Vagina (tissue), 2 donors: ENCODE data around the gene ELMO1. TPM values are rescaled to one million over a fixed set of nuclear protein-coding genes. Genes with fewer than 3 reads are reported as not detected.

Experiments
- DNase-seq, 2 donors: peaks; one replicate each; pipeline ENCODE4 v3.0.0-alpha.2; 2017; ENCODE audit errors: extremely low spot score in 2 of 2
- H3K27ac ChIP-seq: fragments of 200-600 bp; sonication (generic); one replicate; pipeline ENCODE4 v1.5.1; 2019
- H3K27me3 ChIP-seq: fragments of 200-600 bp; sonication (generic); one replicate; pipeline ENCODE4 v1.5.1; 2019
- H3K36me3 ChIP-seq, 2 donors: fragments of 200-600 bp; sonication (generic); one replicate each; pipeline ENCODE4 v1.5.1; 2017 to 2019
- H3K4me1 ChIP-seq: fragments of 200-600 bp; sonication (generic); one replicate; pipeline ENCODE4 v1.5.1; 2019
- H3K4me3 ChIP-seq, 2 donors: fragments of 200-600 bp; sonication (generic); 1 replicate in 1 of 2; 2 replicates in 1 of 2; pipeline ENCODE4 v1.5.1; 2016 to 2019
- H3K9me3 ChIP-seq: fragments of 200-600 bp; sonication (generic); one replicate; pipeline ENCODE4 v1.5.1; 2019
- POLR2A ChIP-seq, 2 donors: fragments of 450-650 bp; IDR thresholded peaks; one replicate each; pipeline ENCODE4 v1.6.1; 2017; ENCODE audit warnings: antibody characterized with exemption in 2 of 2, mild to moderate bottlenecking in 2 of 2, moderate library complexity in 2 of 2
- POLR2AphosphoS5 ChIP-seq, 2 donors: sonication (generic); formaldehyde crosslinking; IDR thresholded peaks; one replicate each; pipeline ENCODE4 v1.9.0; 2017; ENCODE audit warnings: antibody characterized with exemption in 2 of 2, mild to moderate bottlenecking in 2 of 2, low read depth in 1 of 2; ENCODE audit not compliant: insufficient read depth in 1 of 2
- intact Hi-C: fragments of 100-400 bp; cut with DNase I; formaldehyde crosslinking; loops from one replicate; pipeline ENCODE4 v1.15.1; 2023
- total RNA-seq: library from RNA; depleted of rRNA; stranded (reverse); fragments of >200 nt; gene quantifications from one replicate; pipeline ENCODE4 v1.2.3, GENCODE V29; 2016
- TF ChIP-seq, protein P1 (sequence below), 3 experiments: fragments of 450-650 bp in 2 of 3; fragments of 200-600 bp in 1 of 3; sonication (generic) in 1 of 3; IDR thresholded peaks; one replicate each; pipeline ENCODE4 v1.5.1; 2017 to 2019; ENCODE audit warnings: antibody characterized with exemption in 3 of 3, mild to moderate bottlenecking in 2 of 3, moderate library complexity in 2 of 3

ELMO1 gene
- total RNA-seq, 1 donor from 2014 or later, result 74.4 TPM

GRCh38 chr7:37149773-37150124 is 298.9 kb downstream of the ELMO1 start:
- intact Hi-C loops, result no loop called here
- no peak overlapping the region for H3K4me3 ChIP-seq
- H3K9me3 ChIP-seq, result no peaks in the 10 kb centered on the region
- TF ChIP-seq POLR2AphosphoS5 (IDR thresholded peaks at IDR 0.05; ENCODE audit: insufficient read depth in 1 of 2, low read depth in 1 of 2), result no peak
- TF ChIP-seq POLR2A (IDR thresholded peaks at IDR 0.05), result no peak
- TF ChIP-seq, protein P1, sequence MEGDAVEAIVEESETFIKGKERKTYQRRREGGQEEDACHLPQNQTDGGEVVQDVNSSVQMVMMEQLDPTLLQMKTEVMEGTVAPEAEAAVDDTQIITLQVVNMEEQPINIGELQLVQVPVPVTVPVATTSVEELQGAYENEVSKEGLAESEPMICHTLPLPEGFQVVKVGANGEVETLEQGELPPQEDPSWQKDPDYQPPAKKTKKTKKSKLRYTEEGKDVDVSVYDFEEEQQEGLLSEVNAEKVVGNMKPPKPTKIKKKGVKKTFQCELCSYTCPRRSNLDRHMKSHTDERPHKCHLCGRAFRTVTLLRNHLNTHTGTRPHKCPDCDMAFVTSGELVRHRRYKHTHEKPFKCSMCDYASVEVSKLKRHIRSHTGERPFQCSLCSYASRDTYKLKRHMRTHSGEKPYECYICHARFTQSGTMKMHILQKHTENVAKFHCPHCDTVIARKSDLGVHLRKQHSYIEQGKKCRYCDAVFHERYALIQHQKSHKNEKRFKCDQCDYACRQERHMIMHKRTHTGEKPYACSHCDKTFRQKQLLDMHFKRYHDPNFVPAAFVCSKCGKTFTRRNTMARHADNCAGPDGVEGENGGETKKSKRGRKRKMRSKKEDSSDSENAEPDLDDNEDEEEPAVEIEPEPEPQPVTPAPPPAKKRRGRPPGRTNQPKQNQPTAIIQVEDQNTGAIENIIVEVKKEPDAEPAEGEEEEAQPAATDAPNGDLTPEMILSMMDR (IDR thresholded peaks at IDR 0.05), result no peak
- H3K27ac ChIP-seq, result no peak overlapping the region
- peaks cover 9% of the 10 kb centered on the region for H3K4me1 ChIP-seq
- H3K36me3 ChIP-seq, result no peaks in the 10 kb centered on the region
- no peak for DNase-seq
- H3K27me3 ChIP-seq, result no peaks in the 10 kb centered on the region

GRCh38 chr7:37149051-37149772 is 299.5 kb downstream of the ELMO1 start:
- no peaks in the 10 kb centered on the region for H3K9me3 ChIP-seq
- TF ChIP-seq POLR2AphosphoS5 (IDR thresholded peaks at IDR 0.05; ENCODE audit: insufficient read depth in 1 of 2, low read depth in 1 of 2) (no peak), POLR2A (IDR thresholded peaks at IDR 0.05) (no peak)
- TF ChIP-seq, protein P1 (IDR thresholded peaks at IDR 0.05), result no peak
- H3K4me1 ChIP-seq, result peaks cover 9% of the 10 kb centered on the region
- H3K36me3 ChIP-seq, result no peaks in the 10 kb centered on the region
- no peak overlapping the region for H3K4me3 ChIP-seq
- no peaks in the 10 kb centered on the region for H3K27me3 ChIP-seq
- H3K27ac ChIP-seq, result no peak overlapping the region
- intact Hi-C loops, result no loop called here
- no peak for DNase-seq

DNA sequence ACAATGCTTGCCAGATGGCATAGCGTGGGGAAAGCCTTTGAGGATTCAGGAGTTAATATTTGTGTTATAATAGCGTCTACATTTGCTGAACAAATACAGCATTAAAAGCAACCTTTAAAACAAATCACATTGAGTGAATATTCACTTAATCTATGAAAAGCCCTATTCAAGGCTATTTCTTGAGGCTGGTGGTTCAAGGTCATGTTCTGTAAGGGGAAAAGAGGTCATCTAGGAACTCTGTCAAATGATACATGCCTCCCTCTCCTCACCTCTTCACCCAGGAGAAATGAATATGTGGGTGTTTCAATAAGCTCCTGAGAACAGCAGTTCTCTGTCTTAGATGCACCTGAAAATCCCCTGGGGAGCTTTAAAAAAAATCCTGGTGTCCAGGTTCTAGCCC is 303.0 kb downstream of the ELMO1 start:
- Histone ChIP-seq H3K27me3 (no peaks in the 10 kb centered on the region), H3K36me3 (no peaks in the 10 kb centered on the region), H3K27ac (no peak overlapping the region), H3K4me3 (no peak overlapping the region), H3K4me1 (peaks cover 9% of the 10 kb centered on the region), H3K9me3 (no peaks in the 10 kb centered on the region)
- intact Hi-C loops, result no loop called here
- no peak for TF ChIP-seq POLR2A (IDR thresholded peaks at IDR 0.05)
- TF ChIP-seq, protein P1 (IDR thresholded peaks at IDR 0.05), result no peak
- no peak for TF ChIP-seq POLR2AphosphoS5 (IDR thresholded peaks at IDR 0.05; ENCODE audit: insufficient read depth in 1 of 2, low read depth in 1 of 2)
- no peak for DNase-seq

GRCh38 chr7:37144423-37144822 is 304.2 kb downstream of the ELMO1 start:
- Histone ChIP-seq H3K27ac (no peak overlapping the region), H3K9me3 (peaks cover 6% of the 10 kb centered on the region), H3K36me3 (no peaks in the 10 kb centered on the region), H3K4me3 (no peak overlapping the region), H3K27me3 (no peaks in the 10 kb centered on the region), H3K4me1 (peaks cover 4% of the 10 kb centered on the region)
- DNase-seq, result no peak
- TF ChIP-seq, protein P1 (IDR thresholded peaks at IDR 0.05), result no peak
- no peak for TF ChIP-seq POLR2A (IDR thresholded peaks at IDR 0.05)
- TF ChIP-seq POLR2AphosphoS5 (IDR thresholded peaks at IDR 0.05; ENCODE audit: insufficient read depth in 1 of 2, low read depth in 1 of 2), result no peak
- intact Hi-C loops, result no loop called here

DNA sequence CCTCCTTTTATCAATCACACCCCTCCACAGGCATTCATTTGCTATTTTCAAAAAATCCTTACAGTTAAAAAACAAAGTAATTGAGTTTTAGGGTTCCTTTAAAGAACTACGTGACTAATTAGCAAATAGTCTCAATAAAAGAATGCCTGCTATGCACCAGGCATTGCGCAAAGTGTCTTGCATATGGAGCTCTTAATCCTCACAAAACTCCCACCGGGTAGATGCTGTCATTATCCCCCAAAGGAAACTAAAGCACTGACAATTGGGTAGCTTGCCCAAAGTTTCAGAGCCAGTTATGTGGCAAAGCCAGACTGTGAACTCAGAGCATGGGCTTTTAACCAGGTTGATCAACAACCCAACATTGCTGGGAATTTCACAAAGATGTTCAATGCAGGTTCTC is 305.7 kb downstream of the ELMO1 start:
- Histone ChIP-seq H3K9me3 (peaks cover 6% of the 10 kb centered on the region), H3K4me1 (no peaks in the 10 kb centered on the region), H3K27me3 (no peaks in the 10 kb centered on the region), H3K4me3 (no peak overlapping the region), H3K27ac (no peak overlapping the region), H3K36me3 (no peaks in the 10 kb centered on the region)
- TF ChIP-seq POLR2A (IDR thresholded peaks at IDR 0.05), result no peak
- TF ChIP-seq, protein P1 (IDR thresholded peaks at IDR 0.05), result no peak
- TF ChIP-seq POLR2AphosphoS5 (IDR thresholded peaks at IDR 0.05; ENCODE audit: insufficient read depth in 1 of 2, low read depth in 1 of 2), result no peak
- no peak for DNase-seq
- intact Hi-C loops, result no loop called here
